Left renal cortex interstitium (tissue), 4 donors: ENCODE results near the gene SPRYD3. TPM values are rescaled to one million over a fixed set of nuclear protein-coding genes. Genes with fewer than 3 reads are reported as not detected.

ENCODE experiments used
- DNase-seq, 4 donors: peaks; one replicate each; pipeline ENCODE4 v3.0.0-alpha.2; 2013; ENCODE audit warnings: low read depth in 4 of 4, low spot score in 2 of 4, missing footprints in 1 of 4
- polyA plus RNA-seq, 4 donors: library from polyadenylated mRNA; unstranded; fragments of 120-200 nt; gene quantifications; one replicate each; pipeline ENCODE4 v1.2.1, GENCODE V29; 2013; ENCODE audit not compliant: insufficient read length in 4 of 4

The SPRYD3 gene
- polyA plus RNA-seq, 4 donors: 17.2 to 22.9 (median 20.0) TPM

DNA sequence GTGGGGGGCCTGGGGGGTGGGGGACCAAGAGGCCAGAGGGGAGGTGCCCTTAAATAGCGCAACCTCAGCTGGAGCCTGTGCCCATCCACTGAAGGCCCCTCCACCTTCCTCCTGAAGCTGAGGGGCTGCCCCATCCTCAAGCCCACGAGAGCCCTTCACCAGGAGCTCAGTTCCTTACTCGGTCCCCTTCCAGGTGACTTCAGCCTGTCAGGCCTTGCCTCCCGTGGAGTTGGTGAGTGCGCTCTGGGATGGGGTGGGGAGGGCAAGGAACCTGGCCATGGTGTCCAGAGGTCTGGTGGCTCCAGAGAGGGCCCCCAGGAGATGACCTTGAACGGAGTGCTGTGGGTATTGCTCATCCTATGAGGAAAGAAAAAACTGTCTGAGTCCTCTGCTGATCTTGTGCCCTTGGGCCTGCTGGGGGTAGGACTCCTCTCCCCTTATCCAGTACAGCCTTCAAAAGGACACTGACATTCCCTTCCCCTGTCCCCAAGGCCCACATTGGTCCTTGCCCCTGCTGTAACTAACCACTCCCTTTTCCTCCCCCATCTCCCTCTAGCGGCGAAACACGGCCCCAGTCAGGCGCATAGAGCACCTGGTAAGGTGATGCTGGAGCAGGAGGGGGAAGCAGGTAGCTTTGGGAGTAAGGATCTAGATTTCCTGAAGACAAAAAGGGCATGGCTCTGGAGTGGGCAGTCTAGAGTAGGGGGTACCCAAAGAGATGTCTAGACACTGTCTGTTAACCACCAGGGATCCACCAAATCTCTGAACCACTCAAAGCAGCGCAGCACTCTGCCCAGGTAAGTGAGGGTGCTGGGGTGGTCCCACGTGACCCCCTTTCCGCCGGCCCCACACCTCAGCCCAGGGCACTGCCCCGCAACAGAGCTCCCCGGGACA, 25.7 kb downstream of the SPRYD3 start:
- no peak for DNase-seq

DNA sequence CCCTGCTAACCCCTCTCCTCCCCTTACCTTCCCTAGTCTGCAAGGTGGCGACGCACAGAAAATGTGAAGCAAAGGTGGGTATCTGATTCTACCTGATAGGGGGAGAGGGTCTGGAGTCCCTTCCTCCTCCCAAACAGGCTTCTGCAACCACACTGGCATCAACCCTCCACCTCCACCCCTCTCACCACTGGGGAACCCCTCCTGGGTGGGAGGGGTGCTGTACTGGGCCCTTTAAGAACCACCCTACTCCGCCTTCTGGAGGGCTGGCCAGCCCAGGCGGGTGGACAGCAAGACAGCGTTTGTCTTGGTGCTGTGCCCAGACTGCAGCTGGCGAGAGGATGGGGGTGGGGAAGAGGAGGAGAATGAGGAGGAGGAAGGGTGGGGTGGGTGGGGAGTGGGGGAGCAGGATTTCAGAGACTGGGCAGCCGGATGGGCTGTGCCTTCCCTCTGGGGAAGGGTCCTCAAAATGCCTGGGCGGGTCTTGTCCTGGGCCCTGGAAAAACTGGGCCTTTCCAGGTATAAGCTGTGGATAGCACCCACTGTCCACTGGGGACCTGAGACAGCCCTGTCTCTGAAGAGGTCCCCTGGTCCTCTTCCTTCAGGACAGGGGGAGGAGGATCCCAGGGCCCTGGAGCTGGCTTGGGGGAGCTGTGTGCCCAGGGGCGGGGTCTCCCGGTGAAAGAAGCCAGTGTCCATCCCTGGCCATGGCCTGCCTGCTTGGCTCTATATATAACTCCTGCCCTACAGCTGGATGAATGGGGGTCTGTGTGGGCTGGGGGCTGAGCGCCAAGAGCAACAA, 26.6 kb downstream of the SPRYD3 start:
- DNase-seq: peak in 1 of 4 donors; percentile 71

DNA sequence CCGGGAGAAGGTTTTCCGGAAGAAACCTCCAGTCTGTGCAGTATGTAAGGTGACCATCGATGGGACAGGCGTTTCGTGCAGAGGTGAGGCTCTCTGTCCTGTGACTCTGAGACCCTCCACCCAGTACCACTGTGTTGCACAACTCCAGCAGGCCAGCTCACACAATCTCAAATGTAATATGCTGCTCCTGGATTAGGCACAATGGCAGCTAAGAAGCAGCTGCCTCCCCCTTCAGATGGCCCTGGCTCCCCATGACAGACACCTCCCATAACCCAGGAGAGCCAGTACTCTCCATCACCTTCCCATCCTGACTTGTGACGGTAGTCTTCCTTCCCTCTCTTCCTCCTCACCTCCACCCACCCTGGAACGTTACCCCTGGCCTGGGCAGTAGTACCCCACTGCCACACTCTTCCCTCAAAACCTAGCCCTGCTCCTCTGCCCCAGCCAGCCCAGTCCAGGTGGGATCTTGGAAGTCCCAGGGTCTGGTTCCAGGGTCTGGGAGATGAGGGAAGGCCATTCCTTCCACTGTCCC, 27.2 kb downstream of the SPRYD3 start:
- DNase-seq: no peak

DNA sequence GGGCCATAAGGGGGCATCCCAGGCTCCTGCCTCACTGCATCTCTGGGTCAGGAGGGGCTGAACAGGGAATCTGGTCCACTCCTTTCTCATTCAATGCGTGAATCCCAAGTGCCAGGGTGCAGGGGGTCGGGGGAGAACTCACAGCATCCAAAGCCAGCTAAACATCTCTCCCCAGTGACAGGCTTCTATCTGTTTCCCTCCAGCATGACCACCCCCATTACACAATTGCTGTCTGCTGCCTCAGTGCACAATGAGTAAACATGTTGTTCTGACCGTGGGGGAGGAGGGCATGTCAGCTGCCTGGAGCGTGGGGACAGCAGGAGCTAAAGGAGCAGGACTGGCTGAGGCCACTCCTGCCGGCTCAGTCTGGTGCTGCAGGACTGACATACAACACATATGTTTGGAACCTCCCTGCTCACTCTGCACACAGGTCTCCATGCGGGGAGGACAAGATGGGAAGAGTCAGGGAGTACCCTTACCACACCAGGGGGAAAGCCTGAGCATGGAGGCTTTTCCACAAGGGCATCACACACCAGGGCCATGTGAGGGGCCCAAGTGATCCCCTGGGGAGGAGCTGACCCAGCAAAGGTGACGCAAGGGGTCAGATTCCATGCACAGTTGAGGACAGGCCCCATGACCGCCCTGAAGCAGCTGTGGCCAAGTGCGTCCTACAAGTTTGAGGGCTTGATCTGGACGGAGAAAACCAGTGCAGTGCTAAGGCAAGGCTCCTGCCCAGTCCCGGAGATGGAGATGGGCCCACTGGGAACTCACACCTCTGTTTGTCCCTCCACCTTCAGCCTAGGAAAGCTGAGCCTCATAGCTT, 27.9 kb downstream of the SPRYD3 start:
- DNase-seq: no peak

DNA sequence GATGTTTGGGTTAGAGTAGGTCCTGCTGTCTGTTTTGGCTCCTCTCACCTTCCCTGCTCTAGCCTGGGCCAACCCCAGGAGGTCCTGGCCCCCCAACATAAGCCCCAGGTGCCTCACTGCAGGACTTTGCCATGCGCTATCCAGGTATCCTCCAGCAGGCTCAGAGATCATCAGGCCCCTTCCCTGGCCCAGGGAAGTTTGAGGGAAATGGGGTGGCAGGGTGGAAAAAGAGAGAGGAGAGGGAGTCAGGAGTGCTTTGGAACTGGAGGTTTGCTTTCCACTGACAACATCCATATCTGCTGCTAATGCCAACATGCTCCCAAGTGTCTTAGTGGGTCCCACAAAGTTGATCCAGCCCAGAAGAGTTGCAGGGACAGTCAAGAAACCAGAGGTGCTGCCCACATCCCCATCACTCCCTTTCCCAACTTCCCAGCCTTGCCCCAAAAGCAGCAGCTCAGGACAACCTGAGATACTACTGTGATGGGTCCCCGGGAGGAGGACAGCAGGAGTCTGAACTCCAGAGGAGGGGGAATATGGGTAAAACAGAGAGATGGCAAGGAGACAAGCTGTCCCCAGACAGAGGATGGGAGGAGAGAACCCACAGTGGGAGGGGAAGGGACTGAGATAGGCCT, 28.6 kb downstream of the SPRYD3 start:
- no peak for DNase-seq

DNA sequence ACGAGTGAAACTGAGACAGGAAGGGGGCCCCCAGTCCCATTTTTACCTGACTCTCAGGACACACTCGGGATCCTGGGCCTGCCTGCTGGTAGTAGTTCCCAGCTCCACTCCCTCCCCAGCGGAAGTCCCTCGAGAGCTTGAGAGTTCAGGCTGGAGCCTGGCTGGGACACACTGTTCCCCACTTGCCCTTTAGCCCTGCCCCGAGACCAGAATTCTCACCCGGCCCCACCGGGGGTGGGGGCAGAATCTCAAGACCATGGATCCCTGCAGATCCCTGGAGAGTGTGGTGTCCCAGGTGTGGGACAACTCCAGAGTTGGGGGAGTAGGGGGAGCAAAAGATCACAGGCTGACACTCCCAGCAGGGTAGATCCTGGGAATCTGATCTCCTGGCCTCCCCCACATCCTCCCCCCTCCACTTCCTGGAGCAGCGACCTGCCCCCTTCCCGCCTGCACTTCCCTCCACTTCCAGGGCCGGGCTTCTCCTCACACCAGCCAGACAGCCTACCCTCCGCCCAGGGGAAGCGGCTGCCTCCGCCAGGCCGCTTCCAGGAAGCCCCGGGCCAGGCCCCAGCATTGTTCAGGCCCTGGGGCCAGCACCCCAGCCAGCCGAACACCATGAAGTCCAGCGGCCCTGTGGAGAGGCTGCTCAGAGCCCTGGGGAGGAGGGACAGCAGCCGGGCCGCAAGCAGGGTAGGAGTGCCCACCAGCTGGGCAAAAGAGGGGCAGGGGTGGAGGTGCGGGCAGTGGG, 29.4 kb downstream of the SPRYD3 start, which contains the start of gene TNS2:
TNS2 (plus strand) TSS at position 495 of the 748 bp plus-strand sequence; CDS start at position 616, 121 bp downstream.
- no peak for DNase-seq

DNA sequence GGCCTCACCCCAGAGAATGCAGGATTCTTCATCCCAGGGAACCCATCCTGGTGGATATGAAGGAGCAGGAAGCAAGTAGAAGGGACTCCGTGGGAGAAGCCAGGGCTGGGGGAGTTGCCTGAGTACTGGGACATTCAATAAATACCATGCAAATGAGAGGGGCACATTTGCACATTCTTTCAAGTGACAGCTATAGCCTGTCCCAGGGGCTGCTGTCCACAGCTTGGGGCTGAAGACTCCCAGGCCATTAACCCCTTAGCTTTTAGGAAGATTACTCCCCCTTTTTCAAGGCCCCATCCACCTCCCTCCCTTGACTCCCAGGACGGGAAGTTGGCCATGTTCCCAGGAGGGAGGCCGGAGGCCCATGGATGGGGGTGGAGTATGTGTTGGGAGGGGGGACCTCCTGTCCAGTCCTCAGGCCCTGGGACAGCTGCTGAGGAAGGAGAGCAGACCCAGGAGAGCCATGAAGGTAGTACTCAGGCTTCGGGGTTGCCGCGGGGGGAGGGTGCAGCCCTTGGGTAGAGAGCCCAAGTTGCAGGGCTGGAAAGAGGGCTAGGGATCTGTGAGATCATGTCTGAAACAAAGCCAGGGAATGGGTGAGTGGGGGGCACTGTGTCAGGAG, 30.3 kb downstream of the SPRYD3 start:
- DNase-seq: peak in 1 of 4 donors; percentile 75

DNA sequence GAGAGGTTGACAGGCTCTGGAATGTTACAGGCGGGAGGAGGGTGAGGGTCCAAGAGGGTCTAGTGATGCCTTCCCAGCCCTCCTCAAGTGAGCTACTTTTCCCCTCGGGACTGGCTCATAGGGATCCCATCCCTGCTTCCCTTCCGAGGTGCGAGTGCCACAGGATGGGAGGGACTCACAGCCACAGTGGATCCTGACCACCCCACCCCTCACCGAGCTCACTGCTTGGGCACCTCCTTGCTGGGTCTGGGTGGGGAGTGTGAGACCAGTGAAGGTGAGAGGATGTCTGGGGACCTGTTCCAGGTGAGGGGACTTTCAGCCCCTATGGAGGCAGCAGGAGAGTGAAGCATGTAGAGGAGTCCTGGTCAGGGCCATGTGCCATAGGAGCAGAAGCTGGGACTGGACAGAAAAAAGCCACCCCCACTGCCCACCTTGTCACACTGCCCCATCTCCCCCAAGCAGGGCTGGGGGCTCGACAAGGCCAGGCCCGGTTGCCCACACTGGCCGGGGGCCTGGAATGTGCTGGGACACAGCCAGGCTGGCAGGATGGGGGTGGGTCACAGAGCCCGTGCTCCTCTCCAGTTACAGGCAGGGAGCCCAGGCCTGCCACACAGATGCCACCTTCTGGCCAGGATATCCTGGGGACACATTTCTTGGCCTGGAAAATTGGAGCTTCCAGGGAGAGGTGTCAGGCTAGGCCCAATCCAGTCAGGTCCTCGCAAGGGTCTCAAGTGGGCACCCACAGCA, 31.0 kb downstream of the SPRYD3 start:
- DNase-seq: no peak

DNA sequence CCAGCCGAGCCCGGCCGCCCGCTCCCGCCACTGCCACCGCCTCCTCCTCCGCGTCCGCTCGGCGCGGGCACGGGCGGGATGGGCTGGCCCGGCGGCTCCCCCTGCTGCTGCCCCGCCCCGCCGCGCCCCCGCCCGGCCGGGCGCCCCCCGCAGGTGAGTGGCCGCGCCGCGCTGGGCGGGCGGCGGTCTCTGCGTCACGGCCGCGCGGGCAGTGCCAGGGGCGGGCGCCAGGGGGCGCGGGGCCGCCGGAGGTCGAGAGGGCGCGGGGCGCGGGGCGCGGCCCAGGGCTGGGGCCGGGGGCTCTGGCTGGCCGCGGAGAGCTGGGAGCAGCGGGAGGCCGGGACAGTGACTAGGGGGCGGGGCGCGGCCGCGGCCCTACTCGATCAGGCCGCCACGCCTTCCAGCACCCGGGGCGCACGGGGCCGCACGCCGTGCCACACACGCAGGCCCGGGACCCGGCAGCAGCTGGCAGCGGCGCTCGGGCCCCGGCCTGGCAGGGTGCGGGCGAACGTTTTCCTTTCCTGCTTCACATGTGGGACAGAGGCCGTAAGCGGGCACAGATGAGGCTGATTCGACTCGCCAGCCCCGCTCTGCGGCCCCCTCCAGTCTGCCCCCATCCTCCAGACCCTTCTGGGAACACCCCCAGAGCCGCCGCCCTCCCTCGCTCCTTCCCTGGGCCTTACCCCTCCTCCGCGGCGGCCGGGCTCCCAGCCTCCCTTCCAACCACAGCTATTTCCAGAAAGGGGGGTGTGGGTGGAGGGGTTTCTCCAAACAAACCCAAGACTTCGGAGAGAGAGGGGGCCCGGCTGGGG, 31.8 kb downstream of the SPRYD3 start:
- DNase-seq: peak in 1 of 4 donors; percentile 78

DNA sequence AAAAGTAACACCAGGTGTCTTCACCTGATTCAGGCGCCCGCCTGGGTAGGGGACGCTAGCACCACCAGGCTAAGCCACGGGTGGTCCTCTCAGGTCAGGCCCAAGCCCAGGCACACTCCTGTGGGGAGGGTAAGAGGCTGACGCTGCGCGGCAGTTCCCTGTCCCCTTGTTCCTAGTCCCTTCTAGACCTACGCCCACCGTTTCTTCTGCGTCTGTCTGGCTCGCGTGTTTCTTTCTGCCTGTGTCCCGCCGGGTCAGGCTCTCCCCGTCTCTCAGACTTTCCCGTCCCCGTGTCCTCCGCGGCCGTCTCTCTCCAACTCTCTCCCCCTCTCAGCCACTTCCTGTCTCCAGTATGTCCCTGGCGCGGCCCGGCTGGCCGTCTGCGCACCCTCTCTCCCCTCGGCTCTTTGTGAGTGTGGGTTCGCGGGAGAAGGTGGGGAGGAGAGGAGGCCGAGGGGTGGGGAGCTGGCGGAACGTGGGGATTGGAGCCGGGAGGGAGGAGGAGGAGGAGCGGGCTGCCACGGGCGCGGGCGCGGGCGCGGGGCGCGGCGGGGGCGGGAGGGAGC, 32.5 kb downstream of the SPRYD3 start:
- peak in 1 of 4 donors; percentile 63 for DNase-seq

DNA sequence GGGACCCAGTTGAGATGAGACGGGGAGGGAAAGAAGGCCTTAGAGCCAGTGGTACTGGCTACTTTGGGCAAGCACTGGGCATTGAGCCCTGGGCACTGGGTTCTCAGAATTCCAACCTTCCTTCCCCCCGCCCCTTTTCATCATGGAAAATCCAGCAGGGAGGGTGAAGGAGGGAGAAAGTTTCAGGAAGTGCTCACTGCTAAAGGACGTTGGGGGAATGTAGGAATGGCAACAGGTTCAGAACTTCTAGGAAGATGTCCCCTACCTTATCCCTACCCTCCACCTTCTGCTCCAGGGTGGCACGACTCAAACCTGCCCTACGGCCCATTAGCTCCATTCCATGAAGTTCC, 33.5 kb downstream of the SPRYD3 start:
- no peak for DNase-seq

DNA sequence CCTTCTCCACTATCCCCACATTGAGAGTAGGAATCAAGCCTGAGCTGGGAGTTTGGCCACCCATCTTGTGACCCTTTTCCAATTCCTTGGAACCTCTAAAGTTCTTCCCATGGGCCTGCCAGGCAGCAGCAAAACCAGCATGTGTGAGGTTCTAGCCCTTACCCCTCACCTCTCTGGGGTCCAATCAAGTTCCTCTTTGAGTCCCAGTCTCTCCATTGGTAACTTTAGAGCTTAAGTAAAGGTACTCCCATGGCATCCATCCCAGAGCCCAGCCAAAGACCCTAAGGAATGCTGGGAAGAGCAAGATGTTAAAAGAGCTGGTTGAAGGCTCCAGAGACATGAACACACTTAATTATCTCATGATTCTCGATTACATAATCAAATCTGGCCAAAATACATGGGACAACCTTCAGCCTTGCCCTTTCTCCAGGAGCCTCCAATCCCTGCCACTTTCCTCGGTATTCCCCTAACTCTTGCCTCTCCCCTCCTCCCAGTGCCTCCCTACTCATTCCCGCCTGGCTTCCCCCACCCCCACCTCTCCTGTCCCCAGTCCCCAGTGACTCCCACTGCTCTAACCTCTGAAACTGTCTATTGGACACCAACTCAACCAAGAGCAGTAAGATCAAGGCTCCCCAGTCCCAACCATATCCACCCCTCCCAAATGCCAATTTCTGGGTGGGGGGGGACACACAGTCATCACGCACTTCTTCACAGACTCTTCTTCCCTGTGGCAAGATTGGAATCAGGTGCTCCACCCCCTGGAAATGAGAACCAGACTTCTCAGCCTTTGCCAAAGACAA, 34.1 kb downstream of the SPRYD3 start:
- DNase-seq: no peak

DNA sequence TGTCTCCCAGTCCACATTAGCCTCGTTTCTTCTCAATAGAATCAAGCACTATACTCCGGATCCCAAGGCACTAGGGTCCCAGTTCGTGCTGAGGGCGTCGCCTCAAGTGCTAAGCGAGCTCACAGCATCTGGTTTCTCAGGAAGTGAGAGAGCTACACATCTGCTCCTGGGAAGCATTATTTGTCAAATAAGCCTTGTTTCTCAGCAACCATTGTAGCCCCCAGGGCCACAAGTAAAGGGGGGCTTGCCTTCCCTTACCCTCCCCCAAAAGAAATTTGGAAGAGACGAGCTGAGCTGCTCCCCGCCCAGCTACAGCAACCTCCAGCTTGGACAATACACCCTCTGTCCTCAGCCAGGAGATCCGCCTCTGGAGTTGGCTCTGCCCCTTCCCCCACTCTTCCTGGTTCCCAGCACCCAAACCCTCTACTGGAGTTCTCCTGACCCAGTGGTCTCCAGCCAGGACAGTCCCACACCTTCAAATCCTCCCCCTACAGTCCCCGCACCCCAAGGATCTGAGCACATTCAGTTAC, 35.1 kb downstream of the SPRYD3 start:
- DNase-seq: no peak

DNA sequence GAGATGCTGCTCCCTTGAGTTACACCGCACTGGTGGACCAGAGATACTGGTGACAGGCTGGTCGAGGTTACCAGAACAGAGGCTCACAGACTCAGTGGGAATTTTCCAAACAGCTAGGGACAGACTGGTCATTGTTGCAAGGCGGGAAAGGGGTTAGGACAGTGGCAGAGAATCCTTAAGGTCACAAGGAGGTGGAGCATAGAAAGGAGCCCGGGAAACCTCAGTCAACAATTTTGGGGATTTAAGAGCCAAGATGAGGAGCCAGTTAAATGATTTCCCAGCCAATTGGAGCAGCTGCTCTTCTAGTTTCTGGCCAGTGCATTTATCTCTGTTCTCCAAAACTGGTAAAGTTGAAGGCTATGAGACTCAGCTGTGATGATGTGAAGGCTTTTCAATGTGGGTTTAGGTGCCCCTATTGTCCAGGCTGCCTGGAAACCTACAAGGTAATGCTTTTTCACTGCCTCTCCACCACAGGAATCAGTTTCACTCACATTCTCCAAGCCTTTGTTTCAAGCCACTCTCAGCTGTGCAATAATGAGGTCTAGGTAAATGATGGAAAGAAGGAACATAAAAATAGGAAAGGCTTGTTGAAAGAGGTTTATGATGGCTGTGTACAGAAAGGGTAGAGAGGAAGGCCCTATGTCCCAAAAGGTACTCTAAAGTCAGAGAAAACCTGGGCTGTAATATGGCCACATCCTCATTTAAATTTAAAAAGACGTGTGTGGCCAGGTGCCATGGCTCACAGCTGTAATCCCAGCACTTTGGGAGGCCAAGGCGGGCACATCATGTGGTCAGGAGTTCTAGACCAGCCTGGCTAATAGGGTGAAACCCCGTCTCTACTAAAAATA, 36.4 kb downstream of the SPRYD3 start:
- no peak for DNase-seq

DNA sequence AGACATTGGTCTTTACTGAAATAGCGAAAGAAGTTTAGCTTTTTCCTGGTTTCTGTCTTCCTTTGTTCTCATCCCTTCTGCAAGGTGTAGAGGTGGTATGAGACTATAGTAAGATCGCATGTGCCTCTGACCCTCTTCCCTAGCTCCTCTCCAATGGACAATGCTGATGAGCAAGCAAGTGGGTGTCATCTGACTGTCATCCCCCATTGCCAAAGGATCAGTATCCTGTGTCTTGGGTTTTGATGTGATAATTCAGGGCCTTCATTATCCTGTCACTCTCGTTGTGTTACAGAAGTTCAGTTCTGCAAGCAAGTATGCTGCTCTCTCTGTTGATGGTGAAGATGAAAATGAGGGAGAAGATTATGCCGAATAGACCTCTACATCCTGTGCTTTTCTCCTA, 39.3 kb downstream of the SPRYD3 start:
- no peak for DNase-seq
